LNCaP clone FGC (cell line): ENCODE results near the gene FH.

Experiments
- DNase-seq: peaks from one replicate; pipeline ENCODE4 v3.0.0-alpha.2; 2011; ENCODE audit warnings: low read depth
- H3K4me3 ChIP-seq: 2 replicates; pipeline ENCODE4 v1.5.1; 2011; ENCODE audit warnings: mild to moderate bottlenecking, low read depth, low read length, control low read depth
- CTCF ChIP-seq: IDR thresholded peaks from 2 replicates; pipeline ENCODE4 v1.5.1; 2012; ENCODE audit warnings: mild to moderate bottlenecking; ENCODE audit not compliant: control insufficient read depth, insufficient read depth; ENCODE audit errors: extremely low read depth

The FH gene

DNA sequence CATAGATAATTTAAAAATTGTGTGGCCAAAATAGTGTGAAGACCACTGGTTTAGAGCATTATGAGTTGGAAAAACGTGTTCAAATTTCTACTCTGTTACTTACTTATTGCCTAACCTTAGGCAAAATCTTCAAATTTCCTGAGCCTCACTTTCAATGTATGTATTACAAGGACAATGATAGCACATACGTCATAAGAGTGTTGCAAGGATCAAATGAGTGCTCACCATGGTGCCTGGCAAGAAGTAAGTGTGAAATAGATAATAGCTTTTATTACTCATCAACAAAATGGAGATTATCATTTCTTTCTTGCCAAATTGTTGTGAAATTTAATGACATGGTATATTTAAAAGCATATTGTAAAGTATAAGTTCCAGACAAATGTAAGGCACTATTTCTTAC is 57.2 kb downstream of the FH start:
- no peak for TF ChIP-seq CTCF
- DNase-seq = no peak

GRCh38 chr1:241460098-241460873 is 59.3 kb downstream of the FH start:
- TF ChIP-seq CTCF = no peak
- no peak for DNase-seq
- no peak overlapping the region for H3K4me3 ChIP-seq

More for the DNA sequence above, 57.2 kb downstream of the FH start:
- no peak overlapping the region for H3K4me3 ChIP-seq

GRCh38 chr1:241459186-241459802 is 60.3 kb downstream of the FH start:
- DNase-seq = no peak
- H3K4me3 ChIP-seq = no peak overlapping the region
- TF ChIP-seq CTCF = no peak

DNA sequence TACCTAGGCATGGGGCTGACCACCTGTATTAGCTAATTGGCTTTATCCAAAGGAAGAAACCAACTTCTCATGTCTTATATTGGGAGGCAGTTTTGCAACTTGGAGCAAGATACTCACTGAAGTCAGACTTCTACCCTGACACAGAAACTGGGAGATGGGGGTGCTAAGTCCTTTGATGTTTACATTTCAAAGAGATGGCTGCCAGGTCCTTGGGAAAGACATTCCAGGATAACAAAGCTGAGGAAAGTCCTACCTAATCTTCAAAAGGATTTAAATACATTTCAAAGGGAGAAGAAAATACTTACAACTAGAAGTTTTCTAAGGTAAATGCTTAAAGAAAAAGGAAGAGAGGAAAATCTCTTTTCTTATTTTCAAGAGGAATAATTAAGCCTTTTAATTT is 62.1 kb downstream of the FH start:
- no peak for DNase-seq
- TF ChIP-seq CTCF = no peak

GRCh38 chr1:241456743-241457142 is 62.8 kb downstream of the FH start:
- DNase-seq = no peak
- TF ChIP-seq CTCF = no peak
- no peak overlapping the region for H3K4me3 ChIP-seq

More for the DNA sequence above, 62.1 kb downstream of the FH start:
- H3K4me3 ChIP-seq = no peak overlapping the region

- TF ChIP-seq CTCF = no peak
- H3K4me3 ChIP-seq = no peak overlapping the region
- no peak for DNase-seq
Measured at GRCh38 chr1:241453732-241454131, 65.8 kb downstream of the FH start.
